HG03520 (cell line): ENCODE measurements around the gene LHPP.

Experiments
- ATAC-seq: cut with Tn5 transposase; IDR thresholded peaks from one replicate; pipeline ENCODE4 v1.9.1; 2021; ENCODE audit warnings: mild to moderate bottlenecking, moderate library complexity; ENCODE audit not compliant: unreplicated experiment

LHPP gene

DNA sequence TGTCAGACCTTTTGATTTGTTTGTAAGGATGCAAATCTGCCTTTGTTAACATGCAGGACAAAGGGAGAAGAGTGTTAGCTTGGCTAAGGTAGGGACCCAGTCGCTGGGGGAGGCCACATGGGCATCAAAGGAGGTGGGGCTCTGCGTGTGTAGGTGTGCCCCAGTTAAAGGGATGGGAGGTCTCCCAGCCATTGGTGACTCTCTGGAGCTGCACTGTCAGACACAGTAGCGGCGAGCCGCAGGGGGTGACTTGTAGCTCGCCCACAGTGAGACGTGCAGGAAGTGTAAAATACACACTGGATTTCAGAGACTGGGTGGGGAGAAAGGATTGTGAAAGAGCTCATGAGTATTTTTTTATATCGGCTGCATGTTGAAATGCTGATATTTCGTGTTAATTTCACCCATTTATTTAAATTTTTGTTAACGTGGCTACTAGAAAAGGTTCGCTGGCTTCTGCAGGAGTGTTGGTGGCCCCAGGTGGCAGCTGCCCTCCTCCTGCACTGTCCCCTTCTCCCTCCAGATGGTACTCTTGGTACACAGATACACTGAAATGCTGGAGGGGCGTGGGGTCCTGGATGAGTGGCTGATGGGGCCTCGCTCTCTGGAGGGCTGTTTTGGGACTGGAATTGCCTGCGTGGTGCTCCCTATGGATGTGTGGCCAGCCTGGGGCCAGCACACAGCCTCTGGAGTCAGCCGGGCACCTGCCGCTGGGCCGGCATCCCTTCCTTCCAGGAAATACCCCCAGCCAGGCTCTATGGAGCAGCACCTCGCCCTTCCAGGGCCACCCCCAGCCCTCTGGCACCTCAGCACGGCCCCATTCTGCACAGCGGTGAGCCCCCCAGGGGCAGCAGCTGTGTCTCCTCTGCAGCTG, 59.2 kb downstream of the LHPP start:
- ATAC-seq: no peak

DNA sequence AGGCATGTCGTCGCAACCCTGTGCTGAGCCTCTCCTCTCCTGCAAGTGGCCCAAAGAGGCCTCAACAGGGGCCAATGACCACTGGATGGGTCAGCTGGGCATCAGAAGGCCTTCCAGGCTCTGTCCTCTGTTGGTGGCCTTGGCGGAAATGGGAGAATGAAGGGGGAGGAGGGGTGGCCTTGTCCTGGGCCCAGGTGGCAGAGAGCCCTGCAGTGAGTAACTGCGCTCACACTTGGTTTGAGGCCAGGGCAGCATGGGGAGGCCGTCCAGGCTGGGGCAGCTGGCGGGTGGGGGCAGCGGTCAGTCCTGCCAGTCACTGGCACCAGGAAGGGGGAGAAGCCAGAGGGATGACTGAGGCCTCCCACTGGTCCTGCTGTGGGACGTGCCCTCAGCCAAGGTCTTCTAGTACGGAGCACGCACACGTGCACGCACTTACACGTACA, 59.8 kb downstream of the LHPP start:
- ATAC-seq: no peak

- no peak for ATAC-seq
Measured at GRCh38 chr10:124522131-124522932, 60.7 kb downstream of the LHPP start.

DNA sequence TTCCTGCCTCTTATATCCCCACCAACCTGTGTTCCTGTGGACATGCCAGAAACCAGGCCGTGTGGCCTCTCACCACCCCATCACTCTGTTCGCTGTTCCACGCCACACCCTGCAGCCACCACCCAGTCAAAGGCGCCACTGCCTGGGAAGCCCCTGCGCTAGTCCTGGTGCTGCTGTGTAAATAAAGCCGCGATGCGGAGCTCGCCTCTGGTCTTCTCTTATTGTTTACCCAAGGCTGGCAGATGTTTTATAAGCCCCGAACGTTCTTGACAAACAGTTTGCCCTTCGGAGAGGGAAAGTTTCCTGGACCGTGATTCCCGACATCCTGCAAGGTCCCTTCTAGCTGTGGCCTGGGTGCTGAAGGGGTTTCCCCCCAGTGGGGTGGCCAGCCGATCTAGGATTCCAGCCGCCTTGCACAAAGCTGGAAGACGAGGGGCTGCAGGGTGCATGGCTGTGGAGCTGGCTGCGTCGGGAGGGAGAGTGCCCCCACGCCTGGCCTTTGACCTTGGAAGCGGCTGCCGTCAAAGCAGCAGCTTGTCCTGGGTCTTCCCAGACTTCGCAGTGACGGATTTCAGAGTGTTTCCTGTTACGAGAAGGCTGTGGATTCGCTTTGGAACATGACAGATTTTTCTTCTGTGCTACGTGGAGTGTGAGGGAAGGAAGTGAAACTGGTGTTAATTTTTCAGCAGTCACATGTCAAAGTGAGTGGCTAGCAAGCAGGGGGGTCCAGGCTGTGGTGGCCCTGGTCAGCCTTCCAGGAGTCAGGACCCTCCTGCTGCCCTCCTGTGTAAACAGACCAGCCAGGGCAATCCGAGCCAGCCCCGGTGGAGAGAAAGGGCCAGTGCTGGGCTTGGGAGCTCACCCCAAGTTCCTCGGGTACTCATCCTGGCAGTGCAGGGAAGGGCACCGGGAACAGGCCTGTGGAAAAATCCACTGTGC, 61.6 kb downstream of the LHPP start:
- no peak for ATAC-seq

DNA sequence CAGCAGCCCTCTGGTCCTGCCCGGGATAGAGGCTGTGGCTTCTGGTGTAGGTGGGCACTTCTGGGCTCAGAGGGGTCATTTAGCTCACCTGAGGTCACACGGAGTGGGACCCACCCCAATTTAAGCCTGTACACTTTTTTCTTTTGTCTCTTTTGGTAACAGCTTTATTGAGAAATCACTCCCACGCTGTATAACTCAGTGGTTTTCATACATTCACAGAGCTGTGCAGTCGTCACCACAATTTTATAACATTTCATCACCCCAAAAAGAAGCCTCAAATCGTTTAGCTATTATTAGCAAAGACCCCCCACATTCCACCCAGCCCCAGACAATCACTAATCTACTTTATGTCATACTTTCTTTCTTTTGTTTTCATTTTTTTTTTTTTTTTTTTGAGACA, 62.3 kb downstream of the LHPP start:
- ATAC-seq: no peak

DNA sequence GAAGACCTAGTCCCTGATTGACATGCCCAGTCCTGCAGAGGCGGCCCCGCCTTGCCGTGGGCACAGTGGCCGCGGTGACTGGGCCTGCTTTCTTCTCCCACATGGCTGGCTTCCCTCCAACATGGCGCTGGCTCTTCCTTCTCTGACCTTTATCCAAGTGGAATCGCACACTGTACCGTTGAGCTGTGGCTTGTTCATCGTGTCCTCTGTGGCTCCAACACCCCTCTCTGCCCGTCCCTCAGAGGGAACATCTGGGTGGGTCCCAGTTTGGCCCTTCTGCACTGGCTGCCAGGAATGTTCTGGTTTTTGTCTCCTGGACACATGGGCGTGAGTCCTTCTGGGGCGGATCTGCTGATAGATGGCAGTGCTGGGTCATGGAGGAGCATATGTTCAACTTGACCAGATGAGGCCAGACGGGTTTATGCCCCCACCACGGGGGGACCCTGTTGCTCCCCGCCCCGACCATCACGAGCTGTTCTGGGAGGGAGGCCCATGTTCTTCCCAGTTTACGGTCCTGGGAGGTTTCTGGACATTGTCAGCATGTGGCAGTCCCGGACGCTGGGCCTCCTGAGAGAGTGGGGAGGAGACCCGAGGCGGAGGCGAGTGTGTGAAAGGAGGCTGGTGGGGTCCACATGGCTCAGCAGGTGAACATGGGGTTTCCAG, 63.5 kb downstream of the LHPP start:
- no peak for ATAC-seq

DNA sequence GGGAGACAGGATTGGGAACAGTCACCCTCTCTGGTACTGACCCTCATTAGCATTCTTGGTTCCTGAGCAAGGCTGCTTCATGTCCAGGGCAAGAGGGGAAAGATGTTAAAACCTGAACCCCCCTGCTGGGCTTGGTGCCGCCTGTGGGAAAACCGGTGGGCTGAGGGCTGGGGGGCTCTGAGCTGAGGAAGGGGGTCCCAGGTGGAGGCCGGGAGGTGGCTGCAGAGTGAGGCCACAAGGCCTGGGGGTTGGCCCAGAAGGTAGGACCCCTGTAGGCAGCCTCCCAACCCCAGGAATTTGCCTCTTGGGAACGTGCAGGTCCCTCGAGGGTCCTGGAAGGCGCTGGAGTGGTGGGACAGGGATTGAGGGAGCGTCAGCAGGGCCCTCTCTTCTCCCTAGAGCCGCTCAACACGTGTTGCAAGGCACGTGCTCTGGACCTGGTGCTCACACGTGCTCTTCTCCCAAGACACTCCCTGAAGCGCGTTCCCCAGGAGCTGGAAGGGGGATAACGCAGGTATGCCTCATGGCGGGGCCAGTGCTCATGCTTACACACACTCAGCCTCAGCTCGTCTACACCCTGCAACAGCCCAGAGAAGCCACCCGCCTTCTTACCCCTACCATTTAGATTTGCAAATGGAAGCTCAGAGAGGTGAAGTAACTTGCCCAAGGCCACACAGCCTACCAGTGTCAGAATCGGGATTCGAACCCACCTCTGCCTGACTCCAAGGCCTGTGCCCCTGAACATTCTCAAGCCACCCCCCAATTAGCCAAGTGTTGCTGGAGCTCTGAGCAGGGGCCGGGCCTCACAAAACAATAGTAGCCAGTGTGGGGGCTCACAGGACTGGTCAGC, 64.4 kb downstream of the LHPP start:
- ATAC-seq: no peak

GRCh38 chr10:124526621-124527267, 65.1 kb downstream of the LHPP start:
- ATAC-seq: no peak

- no peak for ATAC-seq
Measured at GRCh38 chr10:124527874-124528395, 66.3 kb downstream of the LHPP start.

GRCh38 chr10:124529661-124530214, 68.1 kb downstream of the LHPP start:
- ATAC-seq: peak; percentile 7

GRCh38 chr10:124530215-124530665, 68.6 kb downstream of the LHPP start:
- ATAC-seq: peak; percentile 78

DNA sequence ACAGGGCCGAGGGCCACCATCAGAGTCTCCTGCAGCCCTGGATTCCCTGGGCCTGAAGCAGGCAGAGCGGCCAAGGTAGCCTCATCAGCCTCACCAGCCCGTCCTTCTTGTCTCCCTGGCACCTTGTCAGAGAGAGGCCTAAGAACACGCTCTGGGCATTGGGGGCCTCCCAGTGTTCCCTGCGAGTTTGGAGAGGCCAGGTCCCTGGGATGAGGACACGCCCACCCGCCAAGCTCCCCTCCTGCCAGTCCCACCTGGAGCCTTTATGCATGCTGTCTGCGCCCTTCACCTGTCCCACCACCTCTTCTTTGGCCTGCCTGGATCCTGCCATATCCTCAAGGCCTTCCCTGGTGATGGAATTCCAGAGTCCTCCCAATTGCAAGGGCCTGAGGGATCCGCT, 69.2 kb downstream of the LHPP start:
- no peak for ATAC-seq

- no peak for ATAC-seq
Measured at GRCh38 chr10:124532106-124532641, 70.6 kb downstream of the LHPP start.

DNA sequence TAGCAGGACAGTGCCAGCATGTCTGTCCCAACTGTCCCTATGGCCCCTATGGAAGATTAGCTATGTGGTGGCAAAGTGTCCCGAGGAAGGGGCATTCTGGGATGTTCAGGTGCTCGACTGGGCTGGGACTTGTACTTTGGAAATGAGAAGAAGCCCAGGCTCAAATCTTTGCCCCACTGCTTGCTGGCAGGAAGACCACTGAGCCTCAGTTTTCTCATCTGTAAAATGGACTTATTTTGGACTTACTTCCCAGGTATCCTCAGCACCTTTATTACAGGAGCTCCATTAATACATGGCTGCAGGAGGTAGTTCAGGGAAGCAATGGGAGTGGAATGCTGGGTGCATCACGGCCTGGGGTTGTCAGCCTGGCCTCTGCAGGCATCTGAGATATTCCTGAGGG, 71.2 kb downstream of the LHPP start:
- no peak for ATAC-seq

DNA sequence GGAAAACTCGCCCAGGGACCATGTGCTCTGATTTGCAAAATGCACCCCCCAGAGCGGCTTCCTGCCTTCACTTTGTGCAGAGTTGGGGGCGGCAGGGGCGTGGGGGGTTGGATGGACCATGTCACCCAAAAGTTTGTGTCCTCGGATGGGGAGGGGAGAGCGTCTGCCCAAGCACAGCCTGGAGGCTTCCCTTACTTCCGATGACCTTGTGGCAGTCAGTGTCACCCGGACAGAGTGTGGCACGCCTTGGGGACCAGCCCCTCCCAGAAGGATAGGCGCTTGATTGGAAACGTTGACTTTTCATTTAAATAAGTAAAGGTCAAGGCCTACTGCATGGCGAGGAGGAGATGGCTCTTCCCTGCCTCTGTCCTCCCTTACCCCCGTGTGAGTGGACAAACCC, 71.6 kb downstream of the LHPP start:
- ATAC-seq: no peak

DNA sequence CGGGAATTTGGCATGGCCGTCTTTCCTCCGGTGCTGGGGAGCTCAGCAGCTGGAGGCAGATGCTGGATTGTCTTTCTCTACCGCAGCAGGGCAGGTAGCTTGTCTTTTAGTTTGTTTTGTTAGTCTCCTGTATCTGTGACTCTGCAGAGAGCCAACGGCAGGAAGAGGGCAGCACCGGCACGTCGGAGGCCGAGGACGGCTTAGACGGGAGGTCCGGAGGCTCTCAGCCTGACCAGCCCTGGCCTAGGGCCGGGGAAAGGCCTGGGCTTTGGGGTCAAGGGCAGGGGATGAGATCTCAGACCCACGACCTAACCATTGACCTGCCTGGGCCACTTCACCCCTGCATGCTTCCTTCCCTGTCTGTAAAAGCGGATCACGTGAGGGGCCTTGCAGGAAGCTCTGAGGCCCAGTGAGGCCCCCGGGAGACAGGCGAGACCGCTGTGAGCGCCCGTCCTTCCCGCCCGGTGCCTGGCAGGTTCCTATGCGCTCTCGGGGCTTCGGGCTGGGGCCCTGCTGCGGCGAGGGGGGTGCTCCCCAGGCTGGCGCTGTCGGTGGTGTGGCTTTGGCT, 72.7 kb downstream of the LHPP start:
- ATAC-seq: no peak

- ATAC-seq: no peak
Measured at GRCh38 chr10:124534826-124535601, 73.4 kb downstream of the LHPP start.
